Smooth muscle cell of the pulmonary artery (primary cell): ENCODE measurements around the gene CRYBG1. TPM values are rescaled to one million over a fixed set of nuclear protein-coding genes. Genes with fewer than 3 reads are reported as not detected.

Experiments used
- total RNA-seq: library from RNA; depleted of rRNA; stranded (reverse); fragments of >200 nt; gene quantifications from 2 replicates; pipeline ENCODE4 v1.2.3, GENCODE V29; 2014

The CRYBG1 gene
- 6.3 and 20.0 TPM in 2 replicates for total RNA-seq

GRCh38 chr6:106360410-106360988, at the start of gene CRYBG1:
TSS of gene CRYBG1 (plus strand) at chr6:106360717. CDS start at chr6:106360909, 192 bp downstream.

DNA sequence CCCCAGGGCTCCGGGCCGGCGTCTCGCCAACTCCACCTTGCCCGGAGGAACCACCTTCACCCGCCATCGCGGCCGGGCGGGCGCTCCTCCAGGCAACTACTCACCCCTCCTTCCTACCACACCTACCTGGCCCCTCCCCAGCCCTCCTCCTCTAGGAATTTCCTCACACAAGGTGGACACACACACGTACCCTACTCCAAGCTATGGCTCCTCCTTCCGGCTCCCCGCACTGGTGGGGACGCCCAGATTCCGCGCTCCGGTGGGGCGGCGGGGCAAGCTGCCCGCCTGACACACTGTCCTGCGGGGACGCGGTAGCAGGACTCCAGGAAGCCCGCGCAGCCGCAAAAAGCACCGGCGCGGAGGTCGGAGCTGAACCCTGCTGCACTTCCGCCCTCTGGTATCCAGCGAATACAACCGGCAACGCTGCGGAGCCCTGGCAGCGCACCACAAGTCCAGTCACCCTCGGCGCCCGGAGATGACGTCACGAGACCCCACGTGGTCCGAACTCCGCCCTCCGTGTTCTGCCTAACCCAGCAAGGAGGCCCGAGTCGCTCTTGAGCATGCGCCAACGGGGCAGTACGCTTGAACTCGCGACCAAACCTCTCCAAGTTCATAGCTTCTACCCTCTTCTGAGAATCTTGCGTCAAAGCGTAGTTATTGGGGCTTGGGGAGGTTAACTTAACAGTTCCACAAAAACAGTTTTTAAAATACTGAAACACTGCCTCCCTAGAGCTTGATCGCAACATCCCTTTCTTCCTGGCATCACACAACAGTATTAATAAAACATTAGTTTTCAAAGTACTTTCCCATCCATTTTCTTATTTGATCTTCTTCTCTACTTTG, 35.0 kb upstream of the CRYBG1 start, which contains the start of gene ATG5:
TSS of gene ATG5 (minus strand) at position 425 of the 843 bp plus-strand sequence. CDS start 9,552 bp downstream, outside the sequence.

Other genes with a start within 250 kb of the CRYBG1 start
- gene ATG5, start 35.0 kb upstream of the CRYBG1 start, total RNA-seq = 32.3 and 46.5 TPM in 2 replicates